GM18870 (cell line): Measurements from ENCODE around the gene FREM1.
A peak's percentile ranks its signal among the peaks of the same experiment; 100 is the strongest.

Source experiments
- ATAC-seq: cut with Tn5 transposase; IDR thresholded peaks from one replicate; pipeline ENCODE4 v1.9.1; 2021; ENCODE audit warnings: moderate library complexity; ENCODE audit not compliant: unreplicated experiment

FREM1 gene

DNA sequence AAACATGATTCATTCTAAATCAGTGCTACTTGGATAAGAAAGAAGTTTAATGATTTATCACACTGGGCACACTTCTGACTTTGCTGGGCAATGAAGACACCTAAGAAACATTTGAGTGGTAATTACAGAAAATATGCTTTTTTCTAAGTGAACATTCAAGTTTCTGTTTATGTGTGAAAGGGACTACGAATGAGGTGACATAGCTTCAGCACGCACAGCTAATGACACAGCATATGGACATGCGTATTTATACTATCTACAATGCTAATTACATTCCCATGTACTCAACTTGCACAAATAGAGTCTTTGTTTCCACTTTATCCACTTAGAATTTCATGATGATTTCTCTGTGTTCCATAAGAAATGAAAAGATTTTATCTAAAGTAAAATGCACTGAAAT lies 40.6 kb downstream of the FREM1 start:
- ATAC-seq, result no peak

DNA sequence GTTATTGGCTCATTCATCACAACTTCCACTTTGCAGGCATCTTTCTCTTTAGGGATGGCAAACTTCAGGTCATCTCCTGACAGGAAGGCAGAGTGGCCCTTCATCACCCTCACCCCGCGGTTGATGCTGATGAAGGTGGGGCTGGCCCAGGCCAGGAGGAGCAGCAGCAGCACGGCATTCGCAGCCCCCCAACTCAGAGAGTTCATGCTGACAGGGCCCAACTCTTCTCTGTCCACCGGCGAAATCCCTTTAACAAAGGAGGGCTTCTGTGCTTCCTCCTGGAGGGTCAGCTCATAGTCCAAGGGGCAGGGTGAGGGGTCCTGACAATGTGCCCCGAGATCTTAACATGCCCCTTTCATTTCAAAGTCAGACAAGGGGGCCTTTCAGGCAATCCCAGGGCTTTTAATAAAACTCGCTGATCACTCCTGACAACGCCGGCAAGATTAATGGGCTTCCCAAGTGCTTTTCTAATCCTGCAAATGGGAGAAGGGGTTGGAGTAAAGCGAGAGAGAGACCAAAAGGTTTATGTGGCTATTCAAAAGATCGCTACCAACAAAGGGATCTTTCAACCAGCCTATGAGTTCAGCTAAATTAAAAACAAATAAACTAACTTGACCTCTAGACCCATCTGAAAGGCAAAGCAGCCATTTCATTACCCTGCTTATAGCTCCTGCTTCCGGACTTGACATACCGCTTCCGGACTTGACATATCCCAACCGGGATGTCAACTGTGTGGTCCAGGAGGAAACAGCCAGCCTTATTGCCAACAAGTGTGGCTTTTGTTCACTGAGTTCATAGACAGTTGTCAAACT lies 41.2 kb downstream of the FREM1 start:
- no peak for ATAC-seq

DNA sequence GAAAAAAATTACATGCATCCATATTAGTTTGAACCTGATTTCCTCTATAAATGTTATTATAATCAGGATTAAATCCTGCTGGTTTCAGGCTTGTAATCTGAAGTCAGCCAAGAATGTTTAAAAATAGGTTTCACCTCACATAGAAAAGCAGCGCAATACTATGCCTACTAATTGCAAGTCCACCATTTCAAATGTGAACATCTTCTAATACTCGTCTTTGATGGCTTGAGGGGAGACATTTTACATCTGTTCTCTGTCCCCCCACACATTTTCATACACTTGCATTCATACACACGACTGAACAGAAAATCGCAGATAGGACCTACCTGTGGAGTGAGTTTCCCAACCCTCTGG lies 41.8 kb downstream of the FREM1 start:
- ATAC-seq, result no peak

DNA sequence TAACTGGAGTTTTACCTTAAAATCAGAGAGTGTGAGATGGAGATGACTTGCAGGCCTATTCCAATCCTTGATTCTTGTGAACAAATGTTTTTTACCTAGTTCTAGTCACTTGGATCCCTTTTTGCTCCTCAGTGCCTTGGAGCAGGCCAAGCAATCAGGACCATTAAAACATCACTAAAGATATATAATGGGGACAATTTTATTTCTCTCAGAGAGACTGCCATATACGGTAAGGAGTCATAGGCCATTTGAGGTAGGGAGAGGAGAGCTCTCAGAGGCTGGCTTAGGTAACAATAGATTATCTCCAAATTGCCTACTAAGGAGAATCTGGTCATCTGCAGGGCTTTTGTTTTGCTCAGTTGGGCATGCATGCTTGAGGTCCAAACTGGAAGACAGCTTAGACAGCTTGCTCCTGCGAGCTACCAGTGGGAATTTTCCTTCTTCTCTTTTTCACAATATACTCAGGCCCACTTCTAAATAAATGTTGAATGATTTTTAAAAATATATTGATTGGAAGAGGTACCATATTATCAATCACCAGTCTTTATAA lies 44.0 kb downstream of the FREM1 start:
- no peak for ATAC-seq

DNA sequence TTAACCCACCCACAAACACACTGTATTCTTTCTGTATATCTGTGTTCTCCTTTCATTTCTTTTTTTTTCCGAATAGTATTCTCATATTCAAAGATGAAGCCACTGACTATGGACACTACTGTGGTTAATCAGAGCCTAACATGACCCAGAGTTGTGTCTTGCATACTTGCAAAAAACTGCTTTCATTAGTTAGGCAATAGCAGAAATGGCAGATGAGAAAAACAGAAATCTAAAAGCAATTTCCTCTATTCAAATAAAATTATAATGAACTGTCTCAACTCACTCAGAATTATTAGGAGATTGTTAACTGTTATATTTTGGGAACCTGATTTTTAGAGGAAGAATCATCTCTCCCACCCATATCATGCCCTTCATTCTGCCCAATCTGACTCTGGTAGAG lies 45.9 kb downstream of the FREM1 start:
- no peak for ATAC-seq

DNA sequence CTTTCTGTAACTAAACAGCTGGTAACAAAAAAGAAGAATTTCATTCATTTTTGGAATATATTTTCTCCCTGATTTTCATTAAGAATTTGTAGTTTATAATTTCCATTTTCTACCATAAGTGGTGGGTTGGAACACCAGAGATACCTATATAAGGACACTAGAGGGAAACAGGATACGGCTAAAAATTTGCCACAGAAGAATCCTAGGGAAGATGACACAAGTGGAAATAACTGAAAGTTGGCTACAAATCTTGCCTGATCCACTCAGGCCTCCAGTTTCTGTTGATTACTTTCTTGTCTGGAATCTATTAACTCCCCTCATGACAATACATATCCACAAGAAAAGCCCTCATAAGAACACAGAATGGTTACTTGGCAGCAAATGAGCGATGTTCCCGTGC lies 46.8 kb downstream of the FREM1 start:
- ATAC-seq, result no peak

DNA sequence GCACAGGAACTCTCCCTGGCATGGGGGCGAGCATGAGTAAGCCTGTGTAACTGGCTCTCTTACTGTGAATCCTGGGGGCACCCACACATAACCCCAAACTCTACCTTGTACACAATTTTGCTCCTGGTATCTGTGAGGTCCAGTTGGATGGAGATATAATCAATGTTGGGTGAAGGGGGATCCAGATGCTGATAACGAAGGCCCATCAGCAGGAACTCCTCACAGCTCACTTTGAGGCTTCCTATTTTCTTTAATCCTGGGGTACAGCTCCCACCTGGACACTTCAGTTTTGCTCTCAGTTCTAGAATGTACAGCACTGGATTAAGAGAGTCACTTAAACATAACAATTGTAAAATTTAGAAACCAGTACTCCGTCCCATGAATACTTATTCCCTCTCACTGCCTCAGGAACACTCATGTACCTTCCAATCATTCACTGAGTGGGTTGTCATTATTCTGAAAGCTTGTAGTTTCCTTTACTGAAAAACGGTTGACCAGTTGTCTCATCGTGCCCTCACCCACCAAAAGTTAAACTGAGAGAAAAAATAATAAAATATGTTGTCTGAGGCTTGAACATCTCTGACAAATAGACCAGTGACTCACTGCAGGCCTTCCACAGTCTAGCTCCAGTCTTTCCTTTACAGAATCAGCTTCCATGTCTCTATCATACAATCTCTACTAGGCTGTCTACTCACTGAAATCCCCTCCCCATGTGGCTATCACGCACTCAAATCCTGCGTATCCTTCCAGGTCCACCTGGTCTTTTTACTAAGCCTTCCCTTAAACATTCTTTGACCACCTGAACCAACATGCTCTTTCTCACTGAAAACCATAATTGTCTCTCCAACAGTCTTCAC lies 52.6 kb downstream of the FREM1 start:
- ATAC-seq, result no peak

DNA sequence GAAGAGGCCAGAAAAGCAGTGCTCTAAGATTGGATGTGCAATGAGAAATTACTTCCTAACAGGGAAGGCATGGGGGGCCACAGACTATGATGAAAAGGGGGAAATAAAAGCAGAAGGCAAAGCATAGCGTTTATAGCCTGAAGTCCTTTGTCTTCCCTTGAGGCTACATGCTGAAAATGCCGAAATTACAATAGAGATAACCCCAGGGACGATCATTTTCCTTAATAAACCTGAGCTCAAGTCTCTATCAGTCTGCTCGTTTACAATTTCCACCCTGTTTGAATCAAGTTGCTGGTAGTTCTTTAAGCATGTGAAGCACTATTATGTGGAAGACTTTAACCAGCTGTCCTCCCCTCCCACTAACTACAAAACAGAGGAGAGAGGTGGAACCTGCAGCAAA lies 60.4 kb downstream of the FREM1 start:
- ATAC-seq, result no peak

DNA sequence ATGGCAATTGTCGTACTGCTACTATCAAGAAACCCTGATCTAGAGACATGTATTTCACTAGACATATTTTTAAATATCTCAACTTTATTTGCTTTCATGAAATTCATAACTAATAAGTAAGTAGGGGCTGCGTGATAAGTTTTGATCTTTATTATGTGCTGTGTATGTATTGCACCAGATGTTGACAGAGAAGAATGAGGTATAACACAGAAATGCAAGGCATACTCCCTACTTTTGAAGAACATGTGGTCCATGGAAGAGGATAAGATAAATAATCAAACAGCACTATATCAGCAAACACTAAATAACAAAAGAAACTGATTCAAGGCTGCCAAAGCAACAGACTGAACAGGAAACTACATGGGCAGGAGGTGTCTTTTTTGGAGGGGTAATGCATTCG lies 60.9 kb downstream of the FREM1 start:
- ATAC-seq, result no peak

DNA sequence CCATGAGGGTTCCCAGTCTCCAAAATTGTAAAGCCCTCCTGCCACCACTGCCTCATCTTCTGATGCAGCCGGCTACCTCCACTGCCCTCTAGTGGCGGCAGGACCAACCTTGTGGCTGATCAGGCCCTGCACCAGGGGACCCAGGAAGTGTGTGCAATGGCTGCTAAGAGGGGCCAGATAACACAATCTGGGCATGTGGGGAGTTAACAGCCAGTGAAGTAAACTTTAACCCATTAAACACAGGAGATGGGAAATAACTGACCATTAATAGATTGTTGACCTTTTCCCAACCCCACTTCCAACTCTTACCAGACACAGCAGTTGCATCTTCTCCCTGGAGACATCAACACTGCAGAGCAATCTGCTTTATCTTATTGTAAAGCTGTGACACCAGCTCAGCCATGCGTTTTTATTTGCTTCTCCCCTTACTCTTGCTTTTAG lies 63.3 kb downstream of the FREM1 start:
- peak; percentile 93 for ATAC-seq

DNA sequence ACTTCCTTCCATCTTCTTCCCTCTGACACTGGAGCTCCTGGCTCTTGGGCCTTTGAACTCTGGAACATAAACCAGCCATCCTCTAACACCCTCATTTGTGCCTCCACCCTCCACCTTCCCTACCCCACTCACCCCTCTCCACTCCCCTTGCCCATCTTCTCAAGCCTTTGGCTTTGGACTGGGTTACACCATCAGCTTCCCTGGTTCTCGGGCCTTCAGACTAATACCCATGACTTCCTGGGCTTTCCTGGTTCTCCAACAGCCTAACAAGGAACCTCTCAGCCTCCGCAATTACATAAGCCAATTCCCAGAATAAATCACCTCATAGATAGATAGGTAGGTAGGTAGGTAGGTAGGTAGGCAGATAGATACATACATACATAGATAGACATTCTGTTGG lies 67.1 kb downstream of the FREM1 start:
- no peak for ATAC-seq

DNA sequence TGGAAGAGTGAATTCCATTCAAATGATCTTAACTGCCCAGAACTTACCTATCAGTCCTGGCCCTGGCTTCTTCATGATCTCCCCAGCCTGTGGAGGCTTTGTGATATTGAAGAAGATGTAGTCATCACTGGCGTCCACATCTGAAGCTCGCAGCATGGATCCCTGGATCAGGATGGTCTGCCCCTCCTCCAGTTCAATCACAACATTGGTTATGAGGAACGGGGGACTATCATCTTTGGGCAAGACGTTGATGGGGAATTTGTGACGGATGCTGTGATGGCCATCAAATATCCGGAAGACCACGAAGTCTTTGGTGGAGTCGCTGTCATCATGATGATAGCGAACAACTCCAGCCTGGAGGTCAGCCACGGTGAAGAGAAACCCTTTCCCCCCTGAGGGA lies 68.0 kb downstream of the FREM1 start:
- no peak for ATAC-seq

DNA sequence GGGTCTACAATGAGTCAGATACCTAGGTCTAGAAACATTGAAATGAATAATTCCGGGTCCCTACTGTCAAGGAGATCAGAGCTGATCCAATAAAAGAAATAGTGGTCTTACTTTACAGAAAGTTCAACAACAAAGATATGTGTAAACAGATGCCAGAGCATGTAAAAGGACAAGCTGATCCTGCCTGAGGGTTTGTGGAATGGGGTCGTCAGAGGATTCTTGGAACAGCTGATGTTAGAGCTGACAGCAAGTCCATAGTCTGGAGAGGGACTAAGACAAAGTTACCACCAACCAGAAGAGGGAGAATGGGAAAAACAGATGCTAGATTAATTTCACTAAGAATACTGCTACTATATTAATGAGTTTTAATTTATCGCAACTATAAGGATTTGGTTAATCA lies 71.5 kb downstream of the FREM1 start:
- no peak for ATAC-seq

DNA sequence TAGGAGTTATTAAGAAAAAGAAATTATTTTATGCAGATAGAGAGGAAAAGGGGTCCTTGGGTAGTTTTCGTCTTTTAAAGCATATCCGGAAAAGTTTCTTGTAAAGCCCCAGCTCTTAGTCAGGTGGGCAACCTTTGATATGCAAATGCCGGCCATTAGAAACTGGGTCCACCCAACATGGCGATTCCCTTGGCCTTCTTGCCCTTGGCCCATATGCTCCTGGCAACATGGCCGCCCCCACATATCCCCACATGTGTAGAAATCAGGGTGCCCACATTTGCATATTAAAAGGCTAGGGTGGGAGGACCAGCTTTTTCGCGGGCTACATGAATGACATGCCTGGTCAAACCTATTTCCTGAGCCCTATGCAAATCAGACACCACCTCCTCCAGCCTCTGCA lies 73.3 kb downstream of the FREM1 start:
- no peak for ATAC-seq

DNA sequence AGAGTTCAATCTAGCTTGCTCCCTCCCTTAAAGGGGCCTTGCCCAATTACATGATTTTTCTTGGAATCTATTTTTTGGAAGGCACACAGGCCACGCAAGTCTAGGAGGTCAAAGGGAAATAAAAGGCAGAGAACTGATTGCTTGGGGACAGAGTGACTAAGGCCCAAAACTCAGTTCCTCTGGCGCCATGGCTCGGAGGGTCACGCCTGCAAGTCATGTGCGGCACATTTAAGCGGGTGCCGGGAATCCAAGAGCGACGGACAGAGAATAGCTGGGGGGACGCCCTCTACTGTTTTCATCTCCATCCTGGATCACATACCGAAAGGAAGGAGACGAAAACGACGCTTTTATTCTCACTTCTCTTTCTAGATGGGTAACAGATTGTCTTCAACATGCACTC lies 78.6 kb downstream of the FREM1 start:
- no peak for ATAC-seq

DNA sequence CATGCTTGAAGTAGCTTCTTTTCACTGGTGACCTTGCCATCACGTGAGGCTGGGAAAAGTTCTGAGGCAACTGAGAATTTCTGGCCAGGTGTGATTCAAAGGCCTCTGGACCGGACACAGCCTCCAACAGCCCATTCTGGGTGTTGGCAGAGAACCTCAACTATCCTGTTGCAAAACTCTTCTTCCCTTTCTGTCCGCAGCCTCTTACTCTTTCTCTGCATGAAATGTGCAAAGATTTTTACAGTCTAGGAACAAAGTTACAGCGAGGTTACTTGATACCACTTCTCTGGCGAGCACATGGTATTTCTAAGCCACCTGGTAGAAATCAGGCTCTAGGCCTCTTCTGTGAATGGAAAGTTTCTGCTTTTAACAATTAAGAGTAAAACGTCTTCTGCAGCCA lies 79.2 kb downstream of the FREM1 start:
- ATAC-seq, result no peak

DNA sequence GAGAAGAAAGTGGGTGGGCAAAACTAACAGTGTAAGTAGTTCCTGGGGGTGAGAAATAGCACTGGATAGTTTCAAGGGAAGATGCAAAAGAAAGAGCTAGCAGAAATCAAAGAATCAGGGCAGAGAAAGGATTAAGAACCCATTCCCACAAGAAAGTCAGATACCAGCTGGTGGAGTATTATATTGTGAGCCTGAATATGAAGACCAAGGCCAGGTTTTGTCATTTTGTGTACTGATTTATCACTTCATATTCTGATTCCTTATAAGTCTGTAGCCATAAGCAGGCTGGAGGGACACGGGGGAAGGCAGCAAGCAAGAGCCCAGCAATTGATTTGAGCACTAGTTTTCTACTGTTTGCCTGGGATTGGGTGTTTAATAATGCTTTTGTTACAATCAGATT lies 80.2 kb downstream of the FREM1 start:
- ATAC-seq, result no peak

DNA sequence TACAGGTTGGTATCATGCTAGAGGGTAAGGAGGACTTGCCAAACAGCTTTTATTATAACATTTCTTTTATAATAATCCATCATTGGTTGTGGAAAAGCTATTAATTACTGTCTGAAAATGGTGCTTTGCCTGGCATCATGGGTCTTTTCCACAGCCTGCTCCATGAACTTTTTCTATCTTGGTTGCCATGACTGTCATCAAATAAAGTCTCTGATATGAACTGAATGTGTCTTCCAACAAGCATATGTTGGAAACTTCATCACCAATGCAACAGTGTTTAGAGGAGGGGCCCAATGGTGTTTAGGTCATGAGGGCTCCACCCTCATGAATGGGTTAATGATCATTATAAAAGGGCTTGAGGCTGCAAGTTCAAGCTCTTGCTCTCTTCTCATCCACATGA lies 81.0 kb downstream of the FREM1 start:
- no peak for ATAC-seq

DNA sequence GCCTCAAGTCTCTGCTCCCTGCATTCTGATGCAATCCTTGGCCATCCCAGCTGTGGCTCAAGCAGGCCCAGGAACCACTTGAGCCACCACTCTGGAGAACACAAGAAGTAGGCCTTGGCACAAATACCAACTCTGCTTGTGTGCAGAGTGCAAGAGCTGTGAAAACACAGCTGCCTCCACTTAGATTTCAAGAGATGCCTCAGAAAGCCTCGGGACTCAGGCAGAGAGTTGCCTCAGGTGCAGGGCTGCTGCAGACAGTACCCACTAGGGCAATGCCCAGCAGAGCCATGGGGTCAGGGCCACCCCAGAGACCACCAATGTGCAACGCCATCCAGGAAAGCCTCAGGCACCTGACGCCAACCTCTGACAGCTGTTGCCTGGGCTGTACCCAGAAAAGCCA lies 82.4 kb downstream of the FREM1 start:
- ATAC-seq, result no peak

DNA sequence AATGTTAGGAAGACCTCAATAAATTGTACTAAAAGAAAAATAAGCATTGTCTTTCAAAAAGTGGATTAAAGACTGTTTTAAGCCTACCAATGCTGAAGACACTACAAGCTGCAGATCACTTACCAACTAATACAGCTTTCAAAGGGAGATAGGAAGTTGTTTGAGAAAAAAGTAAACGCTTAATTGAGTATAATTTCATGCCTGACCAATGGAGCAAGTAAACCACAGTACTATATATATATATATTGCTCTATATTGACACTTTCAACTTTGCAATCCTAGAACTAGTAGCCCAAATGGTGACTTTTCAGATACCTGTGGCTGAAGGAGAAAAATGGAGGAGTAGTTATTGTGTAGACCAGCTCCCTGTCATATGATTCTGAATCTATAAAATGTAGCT lies 85.7 kb downstream of the FREM1 start:
- no peak for ATAC-seq

DNA sequence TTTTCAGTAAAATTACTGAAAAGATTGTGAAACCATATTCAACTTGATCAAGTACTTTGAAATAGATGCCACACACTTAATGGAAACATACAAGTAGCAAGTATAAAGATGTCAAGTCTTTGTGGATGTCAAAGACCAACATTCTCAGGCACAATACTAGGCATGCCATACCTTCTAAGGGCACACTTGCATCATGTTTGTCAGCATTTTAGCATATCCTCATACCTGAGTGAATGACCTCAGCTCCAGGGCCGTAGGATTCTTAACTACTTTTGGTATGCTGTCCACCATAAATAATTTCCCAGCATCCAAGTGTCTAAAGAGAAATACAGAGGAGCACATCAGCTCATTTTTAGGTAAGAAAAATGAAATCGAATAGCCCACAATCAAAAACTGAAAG lies 86.4 kb downstream of the FREM1 start:
- no peak for ATAC-seq

DNA sequence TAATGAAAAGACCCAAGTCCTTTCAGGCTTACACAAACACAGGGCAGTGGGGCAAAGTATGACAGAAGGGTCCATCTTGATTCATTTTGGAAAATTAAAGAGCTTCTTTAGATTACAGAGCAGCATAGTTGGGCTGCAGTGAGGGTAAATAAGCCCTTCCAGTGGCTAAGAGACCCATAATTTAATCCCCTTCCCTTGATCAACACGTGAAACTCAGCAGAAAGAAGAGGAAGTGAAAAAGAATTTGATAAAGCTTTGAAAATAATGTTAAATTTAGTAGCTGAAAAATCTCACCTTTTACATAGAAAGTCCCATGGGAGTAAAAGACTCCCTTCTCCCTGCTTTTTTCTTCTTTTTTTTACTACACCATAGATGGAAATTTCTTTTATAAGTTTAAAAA lies 87.6 kb downstream of the FREM1 start:
- ATAC-seq, result no peak
